Stomach (tissue), 4 donors: ENCODE measurements around the gene IGSF9B.

Source experiments
- CTCF ChIP-seq, 7 experiments: fragments of 450-650 bp in 4 of 7; fragments of 200-600 bp in 3 of 7; sonication (generic) in 3 of 7; IDR thresholded peaks; one replicate each; pipeline ENCODE4 v1.5.1; 2016 to 2019; ENCODE audit warnings: antibody characterized with exemption in 7 of 7, control low read depth in 2 of 7, mild to moderate bottlenecking in 1 of 7
- EP300 ChIP-seq: sonication (generic); formaldehyde crosslinking; IDR thresholded peaks from one replicate; pipeline ENCODE4 v1.6.1; 2017; ENCODE audit warnings: antibody characterized with exemption
- POLR2A ChIP-seq, 4 donors: fragments of 450-650 bp; IDR thresholded peaks; one replicate each; pipeline ENCODE4 v1.6.1; 2016; ENCODE audit warnings: antibody characterized with exemption in 4 of 4, control low read depth in 2 of 4, mild to moderate bottlenecking in 1 of 4, moderate library complexity in 1 of 4
- POLR2AphosphoS5 ChIP-seq, 3 donors: sonication (generic); formaldehyde crosslinking; IDR thresholded peaks; one replicate each; pipeline ENCODE4 v1.6.1; 2016; ENCODE audit warnings: antibody characterized with exemption in 3 of 3

- TF ChIP-seq POLR2A (IDR thresholded peaks at IDR 0.05) (no peak), CTCF (IDR thresholded peaks at IDR 0.05) (no peak), POLR2AphosphoS5 (IDR thresholded peaks at IDR 0.05) (no peak), EP300 (no peak)
Measured at GRCh38 chr11:134001088-134001487, 44.3 kb upstream of the IGSF9B start.
